ENCODE results near the gene ALCAM.

ALCAM gene

GRCh38 chr3:105613120-105613519 is 246.4 kb downstream of the ALCAM start:
- no peak for DNase-seq (ENCODE audit: low read depth, low spot score)
- H3K27ac ChIP-seq: peak overlapping the region; percentile 52

- no peak overlapping the region for H3K27ac ChIP-seq
- no peak for DNase-seq (ENCODE audit: low read depth, low spot score)
Measured at GRCh38 chr3:105614288-105615030, 247.8 kb downstream of the ALCAM start.

GRCh38 chr3:105615814-105616213 is 249.1 kb downstream of the ALCAM start:
- DNase-seq (ENCODE audit: low read depth, low spot score): no peak
- H3K27ac ChIP-seq: no peak overlapping the region

GRCh38 chr3:105616374-105617121 is 249.8 kb downstream of the ALCAM start:
- DNase-seq (ENCODE audit: low read depth, low spot score): no peak
- no peak overlapping the region for H3K27ac ChIP-seq

- no peak overlapping the region for H3K27ac ChIP-seq
- DNase-seq (ENCODE audit: low read depth, low spot score): no peak
Measured at GRCh38 chr3:105618556-105618955, 251.8 kb downstream of the ALCAM start.

- no peak for DNase-seq (ENCODE audit: low read depth, low spot score)
- no peak overlapping the region for H3K27ac ChIP-seq
Measured at GRCh38 chr3:105619651-105620050, 252.9 kb downstream of the ALCAM start.

GRCh38 chr3:105620236-105620635 is 253.5 kb downstream of the ALCAM start:
- no peak for DNase-seq (ENCODE audit: low read depth, low spot score)
- no peak overlapping the region for H3K27ac ChIP-seq

GRCh38 chr3:105622169-105622568 is 255.5 kb downstream of the ALCAM start:
- no peak overlapping the region for H3K27ac ChIP-seq
- DNase-seq (ENCODE audit: low read depth, low spot score): no peak

Measured in epithelial cell of prostate (primary cell).